Right lobe of liver (tissue), 4 donors: ENCODE results near the gene PRR36.

Experiments used
- POLR2A ChIP-seq: fragments of 450-650 bp; IDR thresholded peaks from one replicate; pipeline ENCODE4 v1.6.1; 2017; ENCODE audit warnings: antibody characterized with exemption, mild to moderate bottlenecking
- TF ChIP-seq, protein P1 (sequence below), 4 donors: fragments of 200-600 bp in 3 of 4; fragments of 450-650 bp in 1 of 4; IDR thresholded peaks; one replicate each; pipeline versions ENCODE4 v1.5.1 to v1.8.0; 2016 to 2022; ENCODE audit warnings: antibody characterized with exemption in 4 of 4, mild to moderate bottlenecking in 2 of 4
- donor health status: DM: no; HTN: no; CAD: no.
- donor health status: DM: no; HTN: no; CAD: no.
- donor health status: DM: no; HTN: yes; CAD: no.

DNA sequence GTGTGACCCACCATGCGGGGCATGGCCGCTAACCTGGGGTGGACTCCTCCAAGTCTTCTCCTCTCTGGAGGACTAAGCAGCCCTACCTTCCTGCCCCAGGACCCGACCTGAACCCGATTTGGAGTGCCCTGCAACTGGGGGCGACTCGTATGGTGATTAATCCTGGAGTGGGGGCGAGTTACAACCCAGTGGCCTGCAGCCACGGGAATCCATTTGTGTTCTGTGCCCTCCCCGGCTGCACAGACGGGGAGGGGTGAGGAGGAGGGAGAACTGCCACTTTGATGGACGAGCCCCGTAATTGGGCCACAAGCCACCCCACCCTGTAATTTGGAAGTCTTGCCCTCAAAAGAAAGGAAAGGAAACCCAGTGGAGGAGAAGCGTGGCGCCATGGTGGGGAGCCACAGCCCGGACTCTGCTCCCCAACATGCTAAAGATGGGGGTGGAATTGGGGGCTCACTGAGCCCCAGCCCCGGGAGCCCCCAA, 18.0 kb downstream of the PRR36 start:
- TF ChIP-seq, protein P1, sequence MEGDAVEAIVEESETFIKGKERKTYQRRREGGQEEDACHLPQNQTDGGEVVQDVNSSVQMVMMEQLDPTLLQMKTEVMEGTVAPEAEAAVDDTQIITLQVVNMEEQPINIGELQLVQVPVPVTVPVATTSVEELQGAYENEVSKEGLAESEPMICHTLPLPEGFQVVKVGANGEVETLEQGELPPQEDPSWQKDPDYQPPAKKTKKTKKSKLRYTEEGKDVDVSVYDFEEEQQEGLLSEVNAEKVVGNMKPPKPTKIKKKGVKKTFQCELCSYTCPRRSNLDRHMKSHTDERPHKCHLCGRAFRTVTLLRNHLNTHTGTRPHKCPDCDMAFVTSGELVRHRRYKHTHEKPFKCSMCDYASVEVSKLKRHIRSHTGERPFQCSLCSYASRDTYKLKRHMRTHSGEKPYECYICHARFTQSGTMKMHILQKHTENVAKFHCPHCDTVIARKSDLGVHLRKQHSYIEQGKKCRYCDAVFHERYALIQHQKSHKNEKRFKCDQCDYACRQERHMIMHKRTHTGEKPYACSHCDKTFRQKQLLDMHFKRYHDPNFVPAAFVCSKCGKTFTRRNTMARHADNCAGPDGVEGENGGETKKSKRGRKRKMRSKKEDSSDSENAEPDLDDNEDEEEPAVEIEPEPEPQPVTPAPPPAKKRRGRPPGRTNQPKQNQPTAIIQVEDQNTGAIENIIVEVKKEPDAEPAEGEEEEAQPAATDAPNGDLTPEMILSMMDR (IDR thresholded peaks at IDR 0.05), result no peak
- TF ChIP-seq POLR2A, result no peak
